Central memory CD8-positive, alpha-beta T cell (primary cell): Measurements from ENCODE around the gene CTIF.
"Not testable (repeated sequence)": the region's sequence is repeated elsewhere in the genome, so short reads cannot be mapped to it uniquely, and the experiment has no call there.

ENCODE experiments used
- ATAC-seq: fragments of 150-1000 bp; cut with Tn5 transposase; replicated peaks from 2 replicates; pipeline ENCODE4 v1.10.0; 2022; ENCODE audit warnings: mild to moderate bottlenecking, moderate FRiP score, moderate number of reproducible peaks; ENCODE audit not compliant: poor library complexity, severe bottlenecking; ENCODE audit errors: extremely low read depth
- DNase-seq, 2 donors: peaks; one replicate each; pipeline ENCODE4 v3.0.0; 2021; ENCODE audit warnings: low spot score in 2 of 2
- H3K27ac Mint-ChIP-seq: one replicate; pipeline ENCODE4 v1.8.0; 2022; ENCODE audit warnings: low read depth, mild to moderate bottlenecking, moderate library complexity, mixed read lengths
- H3K27me3 Mint-ChIP-seq: one replicate; pipeline ENCODE4 v1.8.0; 2022; ENCODE audit warnings: mixed read lengths
- H3K36me3 Mint-ChIP-seq: one replicate; pipeline ENCODE4 v1.8.0; 2022; ENCODE audit warnings: mild to moderate bottlenecking, moderate library complexity, mixed read lengths; ENCODE audit not compliant: insufficient read depth
- H3K4me1 Mint-ChIP-seq: one replicate; pipeline ENCODE4 v1.8.0; 2022; ENCODE audit warnings: mixed read lengths
- H3K4me3 Mint-ChIP-seq: one replicate; pipeline ENCODE4 v1.8.0; 2022; ENCODE audit warnings: mild to moderate bottlenecking, moderate library complexity, mixed read lengths
- H3K9me3 Mint-ChIP-seq: one replicate; pipeline ENCODE4 v1.8.0; 2022; ENCODE audit warnings: mixed read lengths

CTIF gene

DNA sequence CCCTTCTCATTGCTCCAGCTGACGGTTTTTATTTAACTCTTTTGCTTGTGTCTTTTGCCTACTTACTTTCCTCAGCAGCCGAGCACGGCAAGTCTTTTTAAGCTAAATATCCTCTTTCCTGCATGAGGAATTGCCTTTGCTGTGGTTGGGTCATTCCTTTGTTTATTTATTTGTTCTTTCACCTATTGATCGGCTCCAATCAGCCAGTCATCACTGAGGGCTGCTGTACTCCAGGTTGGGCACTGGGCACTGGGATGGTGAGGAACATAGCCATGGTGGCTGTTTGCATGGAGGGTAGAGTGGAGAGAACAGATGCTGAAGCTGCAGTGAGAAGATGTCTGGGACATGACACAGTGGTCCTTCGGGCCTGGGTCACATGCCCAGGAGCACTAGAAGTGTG is 105.2 kb downstream of the CTIF start:
- ATAC-seq (no peak), DNase-seq (no peak)
- H3K4me3 Mint-ChIP-seq, result no peak overlapping the region
- H3K4me1 Mint-ChIP-seq, result no peaks in the 10 kb centered on the region
- no peak overlapping the region for H3K27ac Mint-ChIP-seq
- H3K27me3 Mint-ChIP-seq, result peaks cover 42% of the 10 kb centered on the region
- H3K36me3 Mint-ChIP-seq, result no peaks in the 10 kb centered on the region
- no peaks in the 10 kb centered on the region for H3K9me3 Mint-ChIP-seq

DNA sequence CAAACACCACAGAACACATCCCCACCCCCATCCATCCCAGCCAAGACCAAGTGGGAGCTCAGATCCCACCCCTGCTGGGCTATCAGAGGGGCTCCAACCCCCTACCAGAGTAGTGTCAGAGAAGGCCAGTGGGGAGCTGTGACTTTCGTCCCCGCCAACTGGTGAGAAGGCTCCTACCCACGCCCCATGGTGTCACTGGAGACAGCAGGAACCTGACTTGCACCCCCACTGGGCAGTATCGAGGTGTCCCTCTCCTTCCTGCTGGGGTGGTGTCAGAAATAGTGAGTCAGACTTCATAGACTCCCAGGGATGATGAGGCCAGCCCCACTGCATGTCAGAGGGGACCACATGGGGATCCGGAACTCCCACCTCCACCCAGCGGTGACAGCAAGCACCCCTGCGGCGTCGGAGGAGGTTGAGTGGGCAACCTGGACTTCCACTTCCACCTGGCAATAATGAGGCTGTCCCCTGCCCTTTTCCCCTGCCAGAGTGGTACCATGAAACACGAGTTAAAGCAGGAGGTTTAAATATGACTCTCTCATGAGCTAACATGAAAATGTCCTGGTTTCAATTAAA is 106.7 kb downstream of the CTIF start:
- Mint-ChIP-seq H3K36me3 (no peaks in the 10 kb centered on the region), H3K4me3 (no peak overlapping the region), H3K27ac (no peak overlapping the region), H3K4me1 (no peaks in the 10 kb centered on the region), H3K9me3 (no peaks in the 10 kb centered on the region), H3K27me3 (peaks cover 34% of the 10 kb centered on the region)
- ATAC-seq (no peak), DNase-seq (no peak)

DNA sequence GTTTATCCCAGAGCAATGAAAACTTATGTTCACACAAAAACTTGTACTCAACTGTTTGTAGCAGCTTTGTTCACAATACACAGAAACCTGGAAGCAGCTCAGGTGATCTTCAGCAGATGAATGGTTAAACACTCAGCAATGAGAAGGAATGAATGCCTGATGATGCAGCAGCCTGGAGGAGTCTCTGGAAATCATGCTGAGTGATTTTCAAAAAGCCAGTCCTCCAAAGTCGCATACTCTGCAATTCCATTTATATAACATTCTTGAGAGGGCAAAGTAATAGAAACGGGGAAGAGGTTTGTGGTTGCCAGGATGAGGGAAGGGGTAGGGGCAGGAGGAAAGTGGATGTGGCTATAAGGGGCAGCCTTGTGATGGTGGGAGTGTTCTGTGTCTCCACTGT is 108.1 kb downstream of the CTIF start:
- DNase-seq (no peak), ATAC-seq (no peak)
- H3K27ac Mint-ChIP-seq, result no peak overlapping the region
- no peaks in the 10 kb centered on the region for H3K36me3 Mint-ChIP-seq
- H3K27me3 Mint-ChIP-seq, result peaks cover 36% of the 10 kb centered on the region
- no peaks in the 10 kb centered on the region for H3K9me3 Mint-ChIP-seq
- no peak overlapping the region for H3K4me3 Mint-ChIP-seq
- H3K4me1 Mint-ChIP-seq, result no peaks in the 10 kb centered on the region

DNA sequence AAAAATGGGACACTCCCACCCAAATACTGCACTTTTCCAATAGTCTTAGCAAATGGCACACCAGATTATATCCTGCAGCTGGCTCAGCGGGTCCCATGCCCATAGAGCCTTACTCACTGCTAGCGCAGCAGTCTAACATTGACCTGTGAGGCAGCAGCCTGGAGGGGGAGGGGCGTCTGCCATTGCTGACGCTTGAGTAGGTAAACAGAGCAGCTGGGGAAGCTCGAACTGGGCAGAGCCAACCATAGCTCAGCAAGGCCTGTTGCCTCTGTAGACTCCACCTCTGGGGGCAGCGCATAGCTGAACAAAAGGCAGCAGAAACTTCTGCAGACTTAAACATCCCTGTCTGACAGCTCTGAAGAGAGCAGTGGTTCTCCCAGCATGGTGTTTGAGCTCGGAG is 110.4 kb downstream of the CTIF start:
- Mint-ChIP-seq H3K9me3 (no peaks in the 10 kb centered on the region), H3K36me3 (no peaks in the 10 kb centered on the region), H3K27ac (no peak overlapping the region), H3K4me1 (no peaks in the 10 kb centered on the region), H3K27me3 (peaks cover 43% of the 10 kb centered on the region), H3K4me3 (no peak overlapping the region)
- ATAC-seq (no peak), DNase-seq (no peak)

DNA sequence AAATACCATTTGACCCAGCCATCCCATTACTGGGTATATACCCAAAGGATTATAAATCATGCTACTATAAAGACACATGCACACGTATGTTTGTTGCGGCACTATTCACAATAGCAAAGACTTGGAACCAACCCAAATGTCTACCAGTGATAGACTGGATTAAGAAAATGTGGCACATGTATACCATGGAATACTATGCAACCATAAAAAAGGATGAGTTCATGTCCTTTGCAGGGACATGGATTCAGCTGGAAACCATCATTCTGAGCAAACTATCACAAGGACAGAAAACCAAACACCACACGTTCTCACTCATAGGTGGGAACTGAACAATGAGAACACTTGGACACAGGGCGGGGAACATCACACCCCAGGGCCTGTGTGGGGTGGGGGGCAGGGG is 115.8 kb downstream of the CTIF start:
- H3K4me1 Mint-ChIP-seq, H3K4me3 Mint-ChIP-seq, H3K9me3 Mint-ChIP-seq, H3K27ac Mint-ChIP-seq, H3K36me3 Mint-ChIP-seq, DNase-seq, ATAC-seq: not testable (repeated sequence)
- H3K27me3 Mint-ChIP-seq, result peaks cover 14% of the 10 kb centered on the region

DNA sequence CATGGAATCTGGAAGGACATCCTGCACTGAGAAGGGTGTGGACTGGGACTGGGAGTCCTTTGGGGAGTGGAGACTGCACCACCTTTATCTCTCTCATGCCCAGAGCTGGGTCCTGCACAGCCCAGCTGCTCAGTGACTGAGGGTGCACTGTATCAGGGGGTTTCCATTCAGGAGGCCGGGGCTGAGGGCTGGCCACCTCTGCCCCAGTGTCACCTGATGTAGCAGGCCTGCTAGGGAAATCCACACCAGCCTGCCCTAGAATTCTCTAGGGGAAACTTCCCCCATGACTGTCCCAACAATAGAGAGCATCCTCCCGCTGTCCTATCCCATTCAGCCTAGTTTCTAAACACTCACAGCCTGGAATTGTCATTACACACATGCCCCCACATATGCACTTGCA is 116.7 kb downstream of the CTIF start:
- Mint-ChIP-seq H3K4me1 (no peaks in the 10 kb centered on the region), H3K36me3 (peaks cover 1% of the 10 kb centered on the region), H3K9me3 (no peaks in the 10 kb centered on the region), H3K4me3 (no peak overlapping the region), H3K27me3 (peaks cover 14% of the 10 kb centered on the region), H3K27ac (no peak overlapping the region)
- ATAC-seq, result no peak
- DNase-seq, result no peak

DNA sequence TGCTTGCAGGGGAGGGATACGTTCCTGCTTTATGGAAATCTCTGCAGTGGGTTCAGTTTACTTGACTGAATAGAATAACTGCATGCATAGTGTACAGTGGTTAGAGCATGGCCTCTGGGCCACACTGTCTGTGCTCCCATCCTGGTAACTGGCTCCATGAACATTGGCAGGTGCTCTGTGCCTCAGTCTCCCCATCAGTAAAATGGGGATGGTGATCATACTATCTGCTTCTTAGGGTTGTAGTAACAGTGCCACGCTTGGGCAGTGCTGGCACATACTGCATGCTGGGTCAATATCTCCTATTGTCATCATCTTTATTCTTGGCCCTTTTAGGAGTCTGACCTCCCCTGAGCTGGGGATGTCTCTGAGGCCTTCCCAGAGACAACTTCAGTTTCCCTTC is 117.3 kb downstream of the CTIF start:
- H3K27ac Mint-ChIP-seq, result no peak overlapping the region
- ATAC-seq (no peak), DNase-seq (no peak)
- H3K9me3 Mint-ChIP-seq, result no peaks in the 10 kb centered on the region
- peaks cover 20% of the 10 kb centered on the region for H3K27me3 Mint-ChIP-seq
- no peak overlapping the region for H3K4me3 Mint-ChIP-seq
- H3K36me3 Mint-ChIP-seq, result peaks cover 1% of the 10 kb centered on the region
- H3K4me1 Mint-ChIP-seq, result no peaks in the 10 kb centered on the region

DNA sequence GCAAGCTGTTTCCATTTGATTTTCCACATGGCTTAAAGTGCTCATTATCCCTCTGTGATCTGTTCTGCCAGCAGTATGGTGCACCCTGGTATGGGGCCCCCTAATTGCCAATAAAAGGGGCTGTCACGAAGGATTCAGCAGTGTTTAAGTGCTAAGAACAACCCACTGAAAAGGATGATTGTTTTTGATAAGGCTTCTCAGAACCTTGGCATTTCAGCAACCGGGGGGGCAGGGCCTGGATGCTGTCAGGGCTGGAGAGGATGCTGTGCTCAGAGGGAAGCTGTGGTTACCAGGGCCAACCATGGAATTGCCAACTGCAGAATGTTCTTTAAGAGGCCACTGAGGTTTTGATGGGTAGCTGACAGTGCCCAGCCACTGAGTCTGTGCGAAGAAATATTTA is 117.8 kb downstream of the CTIF start:
- H3K36me3 Mint-ChIP-seq, result peaks cover 1% of the 10 kb centered on the region
- no peaks in the 10 kb centered on the region for H3K4me1 Mint-ChIP-seq
- peaks cover 21% of the 10 kb centered on the region for H3K27me3 Mint-ChIP-seq
- H3K4me3 Mint-ChIP-seq, result no peak overlapping the region
- no peak for ATAC-seq
- H3K27ac Mint-ChIP-seq, result no peak overlapping the region
- no peaks in the 10 kb centered on the region for H3K9me3 Mint-ChIP-seq
- DNase-seq, result no peak

DNA sequence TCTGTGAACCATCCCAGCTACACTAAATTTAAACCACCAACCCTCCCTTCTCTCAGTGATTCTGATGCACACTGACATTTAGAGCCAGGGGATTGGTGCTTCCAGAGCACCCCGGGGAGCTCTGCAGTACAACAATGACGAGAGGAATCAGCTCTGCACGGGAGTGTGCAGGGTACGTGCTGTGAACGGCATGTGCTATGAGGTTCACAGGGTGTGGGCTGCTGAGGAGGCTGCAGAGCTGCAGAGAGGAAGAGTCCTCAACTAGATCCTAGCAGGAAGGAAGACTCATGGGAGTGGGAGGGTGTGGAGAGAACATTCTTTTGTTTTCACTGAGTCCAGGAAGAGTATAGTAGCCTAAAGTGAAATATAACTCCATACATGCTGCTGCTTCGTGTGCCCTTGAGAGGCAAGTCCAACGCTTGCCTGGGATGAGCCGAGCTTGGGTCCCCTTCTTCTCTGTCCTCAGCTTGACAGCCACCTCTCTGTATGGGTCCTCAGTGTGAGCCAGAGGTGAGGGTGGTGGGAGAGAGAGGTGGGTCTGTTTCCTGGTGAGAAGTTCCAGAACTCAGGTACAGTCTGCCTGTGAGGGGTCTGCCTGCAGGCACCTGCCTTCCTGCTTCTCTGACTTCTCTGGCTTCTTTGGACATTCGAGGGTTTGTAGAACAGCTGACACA is 118.8 kb downstream of the CTIF start:
- Mint-ChIP-seq H3K27ac (no peak overlapping the region), H3K9me3 (no peaks in the 10 kb centered on the region), H3K36me3 (peaks cover 1% of the 10 kb centered on the region), H3K4me3 (no peak overlapping the region), H3K4me1 (no peaks in the 10 kb centered on the region), H3K27me3 (peaks cover 21% of the 10 kb centered on the region)
- ATAC-seq (no peak), DNase-seq (no peak)

DNA sequence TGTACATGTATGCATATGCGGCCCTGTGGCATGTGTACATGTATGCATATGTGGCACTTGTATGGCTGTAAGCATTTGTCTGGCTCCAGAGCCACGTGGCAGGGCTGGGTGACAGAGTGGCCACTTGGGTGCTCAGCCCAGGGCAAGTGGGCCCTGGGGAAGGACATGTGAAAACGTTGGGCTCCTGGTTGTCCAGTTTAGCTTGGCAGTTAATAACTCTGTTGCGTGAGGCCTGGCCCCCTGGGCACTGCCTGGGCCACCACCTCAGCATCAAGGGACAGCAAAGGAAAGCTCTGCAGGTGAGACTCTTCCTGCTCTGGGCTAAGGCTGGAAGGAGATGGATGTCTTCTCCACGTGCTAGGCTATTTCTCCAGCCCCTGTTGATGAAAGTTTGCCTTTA is 119.9 kb downstream of the CTIF start:
- ATAC-seq (no peak), DNase-seq (no peak)
- no peak overlapping the region for H3K4me3 Mint-ChIP-seq
- no peaks in the 10 kb centered on the region for H3K9me3 Mint-ChIP-seq
- H3K27ac Mint-ChIP-seq, result no peak overlapping the region
- peaks cover 1% of the 10 kb centered on the region for H3K36me3 Mint-ChIP-seq
- H3K4me1 Mint-ChIP-seq, result no peaks in the 10 kb centered on the region
- peaks cover 29% of the 10 kb centered on the region for H3K27me3 Mint-ChIP-seq

DNA sequence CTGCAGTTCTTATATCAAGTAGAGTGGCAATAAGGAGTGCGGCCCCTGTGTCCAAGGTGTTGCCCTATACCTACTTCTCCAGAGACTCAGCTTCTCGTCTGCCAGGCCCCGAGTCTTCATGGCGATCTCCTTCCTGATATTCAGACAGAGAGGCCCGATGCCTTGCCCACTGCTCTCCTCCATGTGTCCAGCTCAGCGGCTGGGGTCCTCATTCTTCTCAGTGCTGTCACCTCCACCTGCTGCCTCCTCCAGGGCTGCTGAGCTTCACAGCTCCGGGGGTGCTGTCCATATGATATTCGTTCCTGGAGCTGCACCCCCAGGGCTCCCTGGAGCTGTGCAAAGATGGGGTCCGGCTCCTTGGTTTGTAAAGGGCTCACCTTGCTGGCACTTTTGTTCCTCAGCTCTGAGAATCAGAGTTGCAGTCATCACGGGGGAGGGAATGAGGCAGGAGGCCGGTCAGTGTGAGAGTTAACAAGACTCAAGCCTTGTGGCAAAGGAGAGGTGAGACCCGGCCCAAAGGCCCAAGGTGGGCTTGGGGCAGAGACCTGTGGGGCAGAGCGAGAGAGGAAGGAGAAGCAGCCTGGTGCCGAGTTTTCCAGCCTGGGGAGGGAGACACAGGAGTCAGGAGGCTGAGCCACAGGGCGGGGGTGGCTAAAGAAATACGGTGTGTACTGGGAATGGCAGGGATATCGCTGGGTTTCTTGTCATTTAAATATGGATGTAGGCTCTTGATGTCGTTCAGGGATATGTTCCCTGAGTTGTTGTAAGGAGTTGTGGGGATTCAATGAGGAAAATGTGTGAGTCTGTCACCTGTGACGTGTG is 120.6 kb downstream of the CTIF start:
- Mint-ChIP-seq H3K36me3 (peaks cover 1% of the 10 kb centered on the region), H3K9me3 (no peaks in the 10 kb centered on the region), H3K4me3 (no peak overlapping the region), H3K27ac (no peak overlapping the region), H3K27me3 (peaks cover 29% of the 10 kb centered on the region), H3K4me1 (no peaks in the 10 kb centered on the region)
- DNase-seq (no peak), ATAC-seq (no peak)

DNA sequence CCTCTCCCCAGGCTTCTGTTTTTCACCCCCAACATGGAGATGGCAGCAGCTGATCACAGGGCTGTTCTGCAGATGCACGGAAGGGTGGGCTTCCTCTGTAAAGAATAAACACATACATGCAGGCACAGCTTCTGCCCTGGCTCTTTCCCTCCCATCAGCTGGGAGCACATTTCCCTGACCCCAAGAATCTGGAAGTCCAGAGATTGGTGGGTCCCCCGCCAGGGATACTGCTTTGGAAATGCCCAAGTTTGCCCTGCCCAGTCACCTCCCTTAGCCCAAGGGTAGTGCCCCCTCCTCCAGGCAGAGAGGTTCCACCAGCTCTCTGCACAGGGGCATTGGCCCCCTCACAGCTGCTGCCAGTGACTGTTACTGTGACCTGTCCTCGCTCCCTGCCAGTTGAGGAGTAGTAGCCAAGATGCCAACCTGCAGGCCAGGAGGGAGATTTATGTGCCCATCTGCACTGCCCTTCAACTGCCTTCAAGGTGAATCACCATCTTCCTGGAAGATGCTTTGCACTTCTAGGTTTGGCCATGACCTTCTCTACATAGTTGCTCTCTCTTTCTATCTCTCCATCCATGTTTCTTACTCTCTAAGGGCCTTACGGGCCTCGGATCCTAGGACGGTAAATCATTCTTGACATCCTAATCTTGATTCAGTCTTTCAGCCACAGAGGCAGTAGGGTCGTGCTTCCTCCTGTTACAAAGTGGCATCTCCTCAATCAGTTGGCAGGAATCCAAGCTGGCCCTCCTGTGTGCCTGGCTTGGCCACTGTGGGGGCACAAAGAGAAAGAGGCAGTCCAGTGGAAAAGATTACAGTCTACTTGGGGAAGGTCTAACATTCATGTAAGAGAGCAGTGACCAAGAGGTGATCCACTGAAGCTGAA is 121.8 kb downstream of the CTIF start:
- Mint-ChIP-seq H3K27ac (no peak overlapping the region), H3K36me3 (no peaks in the 10 kb centered on the region), H3K4me3 (no peak overlapping the region), H3K27me3 (peaks cover 29% of the 10 kb centered on the region), H3K9me3 (no peaks in the 10 kb centered on the region), H3K4me1 (no peaks in the 10 kb centered on the region)
- DNase-seq (no peak), ATAC-seq (no peak)
